NCI-H748 (cell line): ENCODE data around the gene CACTIN.
A peak's percentile ranks its signal among the peaks of the same experiment; 100 is the strongest.

ENCODE experiments used
- DNase-seq: peaks from one replicate; lab custom pipeline; 2025; ENCODE audit not compliant: unreplicated experiment; lab: John Stamatoyannopoulos, UW

Gene CACTIN

DNA sequence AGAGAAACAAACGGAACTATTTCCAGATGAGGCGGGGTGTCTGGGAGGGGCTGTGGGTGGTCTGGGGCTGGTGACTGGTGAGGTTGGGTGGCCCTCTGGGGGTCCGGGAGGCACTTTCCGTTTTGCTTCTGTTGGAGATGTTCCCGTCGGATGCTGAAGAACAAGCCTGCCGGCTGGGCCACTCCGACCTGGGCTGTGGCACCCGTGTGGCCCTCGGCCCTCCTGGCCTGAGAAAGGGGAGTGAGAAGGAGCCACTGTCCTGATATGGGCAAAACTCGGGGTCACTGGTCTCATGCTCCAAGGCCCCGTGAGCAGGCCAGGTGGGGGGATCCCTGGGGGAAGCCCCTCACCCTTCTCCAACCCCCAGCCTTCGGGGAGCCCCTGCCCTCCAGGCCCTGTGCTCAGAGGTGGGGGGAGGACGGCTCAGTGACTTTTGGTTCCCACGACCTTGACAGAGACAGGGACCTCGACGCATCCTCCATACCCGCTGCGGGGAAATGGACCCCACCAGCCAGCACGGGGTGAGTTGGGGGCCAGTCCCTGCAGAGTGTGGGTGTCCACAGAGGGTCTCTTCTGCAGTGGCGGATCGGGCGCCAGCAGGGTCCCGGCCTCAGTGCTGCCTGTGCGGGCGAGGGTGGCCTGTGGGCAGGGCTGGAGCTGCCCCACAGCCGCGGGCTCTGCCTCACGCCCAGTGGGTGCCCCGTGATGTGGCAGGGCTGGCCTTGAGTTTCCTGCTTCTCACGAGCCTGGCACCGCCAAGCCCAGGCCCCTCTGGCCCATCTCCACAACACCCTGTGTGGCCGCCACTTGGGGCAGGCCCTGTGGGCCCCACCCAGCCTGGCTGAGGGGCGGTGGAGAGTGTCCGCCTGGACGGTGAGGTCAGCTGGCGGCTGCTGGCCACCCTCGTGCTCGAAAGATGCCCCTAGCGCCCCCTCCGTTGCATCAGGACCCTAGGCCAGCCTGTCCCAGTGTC, 15.6 kb downstream of the CACTIN start:
- no peak for DNase-seq

DNA sequence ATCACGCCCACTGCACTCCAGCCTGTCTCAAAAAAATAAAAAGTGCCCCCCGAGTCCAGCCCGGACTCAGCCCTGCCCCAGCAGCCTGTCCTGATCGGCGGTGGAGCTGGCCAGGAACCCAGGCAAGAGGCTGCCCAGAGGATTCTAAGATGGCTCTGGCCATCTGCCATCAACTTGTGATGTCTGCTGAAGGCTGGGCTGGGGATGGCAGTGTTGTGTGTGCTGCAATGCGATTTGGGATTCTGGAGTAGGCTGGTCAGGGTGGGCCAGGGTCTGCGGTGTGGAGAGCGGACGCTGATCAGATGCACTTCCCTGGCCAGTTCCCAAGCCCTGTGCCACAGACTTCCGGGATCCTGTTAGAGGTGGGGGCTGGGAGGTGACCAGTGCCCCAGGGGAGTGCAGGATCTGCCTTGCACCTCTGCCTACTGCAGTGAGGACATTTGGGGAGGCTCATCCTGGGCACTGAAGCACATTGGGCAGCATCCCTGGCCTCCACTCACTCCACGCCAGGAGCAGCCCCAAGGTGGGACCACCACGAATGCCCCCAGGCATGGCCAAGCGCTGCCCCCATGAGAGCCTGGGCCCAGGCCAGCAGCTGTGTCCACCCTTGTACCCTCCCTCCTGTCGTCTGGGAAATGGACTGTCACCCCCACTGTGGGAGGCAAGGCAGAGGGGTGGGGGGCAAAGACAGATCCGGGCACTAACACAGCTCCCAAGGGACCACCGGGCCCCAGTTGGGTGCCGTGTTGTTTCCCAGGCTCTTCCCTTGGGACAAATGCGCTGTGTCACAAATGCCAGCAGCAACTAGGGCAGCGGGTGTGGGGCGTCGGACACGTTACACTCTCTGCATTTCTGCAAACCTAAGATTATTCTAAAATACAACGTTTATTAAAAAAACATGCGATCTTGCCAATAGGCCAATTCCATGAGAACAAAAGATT, 16.5 kb downstream of the CACTIN start:
- no peak for DNase-seq

DNA sequence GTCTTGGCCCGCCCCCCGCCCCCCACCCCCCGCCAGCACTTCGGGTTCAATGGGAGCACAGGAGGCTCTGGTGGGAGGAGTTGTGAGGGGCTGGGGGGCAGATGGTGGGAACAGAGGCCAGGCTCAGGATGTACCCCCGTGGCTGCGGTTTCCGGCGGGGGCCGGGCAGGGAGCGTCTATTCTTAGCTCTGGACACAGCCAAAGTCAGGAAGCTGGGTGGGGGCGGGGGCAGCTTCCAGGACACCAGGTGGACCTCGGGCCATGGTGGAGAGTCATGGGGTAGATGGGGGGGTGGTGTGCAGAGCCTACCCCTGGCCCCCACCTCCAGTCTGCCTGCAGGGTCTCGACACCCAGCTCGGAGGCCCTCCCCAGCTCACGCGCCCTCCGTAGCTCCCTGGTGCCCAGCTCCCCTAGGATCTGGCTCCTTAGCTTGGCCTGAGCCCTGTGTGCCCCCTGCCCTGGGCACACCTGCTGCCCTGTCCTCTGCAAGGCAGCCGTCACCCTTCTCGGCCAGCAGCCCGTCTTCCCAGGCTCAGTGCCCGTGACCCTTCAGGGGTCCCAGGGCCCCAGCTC, 17.8 kb downstream of the CACTIN start:
- no peak for DNase-seq

DNA sequence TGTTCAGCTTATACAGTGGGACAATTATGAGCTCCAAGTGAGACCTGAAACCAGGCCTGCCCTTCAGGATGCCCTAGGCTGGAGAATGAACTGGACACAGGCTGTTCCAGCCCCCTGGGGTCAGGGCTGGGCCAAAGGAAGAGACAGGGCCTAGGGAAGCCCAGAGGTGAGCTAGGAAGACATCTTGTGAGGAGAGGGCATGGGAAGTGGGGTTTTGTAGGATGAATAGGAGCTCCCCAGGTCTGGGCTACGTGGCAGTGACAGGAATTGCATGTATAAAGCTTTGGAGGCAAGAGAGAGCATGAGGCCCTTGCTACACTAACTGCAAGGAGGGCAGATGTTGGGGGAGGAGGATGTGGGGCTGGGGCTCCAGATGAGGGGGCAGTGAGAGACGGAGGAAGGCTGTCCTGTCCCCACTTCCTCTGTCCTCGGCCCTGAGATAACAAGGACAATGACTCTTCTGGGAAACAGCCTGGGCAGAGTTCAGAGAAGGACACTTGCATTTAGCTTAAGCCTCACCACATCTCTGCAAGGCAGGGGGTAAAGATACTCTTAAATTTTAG, 18.4 kb downstream of the CACTIN start:
- DNase-seq, result no peak

DNA sequence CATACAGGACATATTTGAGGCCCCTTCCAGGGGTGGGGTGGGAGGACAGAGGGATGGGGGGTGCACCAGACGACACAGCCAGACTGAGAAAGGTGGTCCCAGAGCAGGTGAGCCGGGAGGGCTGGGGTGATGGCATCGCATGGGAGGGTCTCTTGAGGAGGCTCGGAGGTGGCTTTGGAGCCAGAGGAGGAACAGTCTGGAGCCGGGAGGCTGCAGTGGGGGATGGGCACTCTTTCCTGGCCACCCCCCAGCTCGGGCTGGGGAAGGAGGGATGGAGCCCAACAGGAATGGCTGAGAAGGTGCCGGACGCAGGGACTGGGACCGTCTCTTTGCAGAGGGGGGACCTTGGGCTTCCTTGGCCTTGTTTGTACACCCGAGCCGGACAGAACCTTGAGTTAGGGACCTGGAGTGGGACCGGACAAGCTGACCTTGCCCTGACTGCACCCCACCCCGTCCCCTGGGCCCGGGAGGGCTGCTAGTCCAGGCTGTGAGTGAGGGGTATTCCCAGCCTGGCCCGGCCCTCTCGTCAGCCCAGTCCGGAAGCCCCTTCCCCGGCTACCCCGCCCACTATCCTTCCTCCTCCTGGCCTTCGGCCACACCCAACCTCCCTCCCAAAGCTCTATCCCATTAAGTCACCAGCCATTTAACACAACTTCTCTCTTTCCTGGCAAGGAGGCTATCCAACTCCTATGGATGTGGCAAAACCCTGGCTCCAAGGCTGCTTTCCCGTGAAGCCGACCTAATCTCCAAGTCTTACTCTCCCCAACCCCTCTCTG, 19.1 kb downstream of the CACTIN start:
- DNase-seq, result no peak

DNA sequence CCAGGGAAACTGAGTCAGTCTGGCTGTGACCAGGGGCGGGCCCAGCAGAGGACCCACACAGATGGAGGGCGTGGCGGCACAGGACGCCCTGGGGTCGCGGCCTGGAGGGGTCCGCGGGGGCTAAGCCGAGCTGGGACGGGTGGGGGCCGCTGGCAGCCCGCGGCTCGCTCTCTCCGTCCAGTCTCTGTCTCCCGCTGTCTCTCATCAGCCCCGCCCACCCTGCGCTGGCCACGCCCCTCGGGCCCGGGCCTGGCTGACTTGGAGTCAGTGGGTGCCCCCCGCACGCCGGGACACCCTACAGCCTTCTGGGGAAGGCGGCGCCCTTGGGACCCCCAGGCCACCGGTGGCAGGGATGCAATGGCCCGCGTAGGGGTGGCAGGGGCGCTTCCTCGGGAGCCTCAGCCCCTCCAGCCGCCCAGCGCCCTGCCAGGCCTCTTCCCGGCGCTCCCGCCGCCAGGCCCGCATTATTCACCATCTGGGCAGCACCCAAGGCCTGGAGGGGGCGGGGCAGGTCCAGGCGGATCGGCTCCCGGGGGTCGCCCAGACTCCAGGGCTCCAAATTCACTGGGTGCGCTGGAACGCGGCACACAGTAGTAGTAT, 19.8 kb downstream of the CACTIN start, which contains the start of gene TBXA2R:
TBXA2R (minus strand) TSS at position 186 of the 600 bp plus-strand sequence. CDS start 6,241 bp downstream, outside the sequence.
- peak; percentile 32 for DNase-seq

DNA sequence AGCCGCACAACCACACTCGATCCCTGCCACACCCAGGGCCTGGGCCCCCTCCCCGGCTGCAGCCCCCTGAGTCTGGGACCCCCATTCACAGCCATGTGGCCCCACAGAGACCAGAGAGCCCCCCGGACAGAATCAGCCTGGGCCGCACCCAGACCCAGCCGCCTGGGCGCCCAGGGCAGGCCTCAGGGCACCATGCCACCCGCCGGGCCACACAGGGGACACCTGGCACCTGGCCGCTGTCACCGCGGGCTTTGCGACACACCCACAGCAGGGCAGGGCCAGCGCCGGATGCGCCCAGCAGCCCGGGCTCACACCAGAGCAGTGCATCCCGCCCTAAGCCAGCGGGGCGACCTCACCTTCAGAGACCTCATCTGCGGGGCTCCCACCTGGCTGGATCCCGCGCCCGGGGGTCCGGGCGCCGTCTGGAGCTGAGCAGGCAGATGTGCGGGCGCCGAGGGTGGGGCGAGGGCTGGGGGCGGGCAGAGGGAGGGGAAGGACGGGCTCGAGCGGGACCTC, 20.4 kb downstream of the CACTIN start:
- DNase-seq, result peak; percentile 52

DNA sequence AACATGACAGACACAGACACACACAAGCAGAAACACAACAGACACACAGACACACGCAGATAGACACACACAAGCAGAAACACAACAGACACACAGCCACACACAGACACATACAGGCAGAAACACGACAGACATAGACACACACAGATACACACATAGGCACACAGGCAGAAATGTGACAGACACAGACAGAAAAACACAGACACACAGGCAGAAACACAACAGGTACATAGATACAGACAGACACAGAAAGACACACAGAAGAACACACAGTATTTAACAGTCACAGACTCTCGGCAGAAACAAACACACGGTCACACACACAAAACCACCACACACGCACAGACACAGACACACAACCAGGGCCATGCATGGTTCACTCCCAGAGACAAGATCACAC, 20.8 kb downstream of the CACTIN start:
- DNase-seq, result no peak

DNA sequence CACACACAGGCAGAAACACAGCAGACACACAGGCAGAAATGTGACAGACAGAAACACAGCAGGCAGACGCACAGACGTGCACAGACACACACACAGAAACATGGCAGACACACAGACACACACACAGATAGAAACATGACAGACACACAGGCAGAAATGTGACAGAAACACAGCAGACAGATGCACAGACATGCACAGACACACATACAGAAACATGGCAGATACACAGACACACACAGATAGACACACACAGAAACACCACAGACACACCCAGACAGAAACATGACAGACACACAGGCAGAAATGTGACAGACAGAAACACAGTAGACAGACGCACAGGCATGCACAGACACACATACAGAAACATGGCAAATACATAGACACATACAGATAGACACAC, 21.2 kb downstream of the CACTIN start:
- no peak for DNase-seq

DNA sequence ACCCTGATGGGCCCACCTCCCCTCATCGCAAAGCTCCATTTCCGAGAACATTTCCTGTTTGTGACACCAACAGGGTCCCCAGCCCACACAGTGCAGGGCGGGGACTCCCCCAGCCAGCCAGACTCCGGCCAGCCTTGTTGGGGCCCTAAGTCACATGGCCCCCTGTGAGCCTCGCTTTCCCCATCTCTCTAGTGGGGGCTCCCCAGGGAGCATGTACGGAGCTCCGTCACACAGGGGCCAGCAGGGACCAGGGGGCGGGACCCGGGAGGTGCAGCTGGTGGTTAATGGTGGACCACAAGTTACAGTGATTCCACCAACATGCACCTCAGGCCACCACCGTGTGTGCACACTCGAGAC, 21.6 kb downstream of the CACTIN start:
- DNase-seq, result no peak

DNA sequence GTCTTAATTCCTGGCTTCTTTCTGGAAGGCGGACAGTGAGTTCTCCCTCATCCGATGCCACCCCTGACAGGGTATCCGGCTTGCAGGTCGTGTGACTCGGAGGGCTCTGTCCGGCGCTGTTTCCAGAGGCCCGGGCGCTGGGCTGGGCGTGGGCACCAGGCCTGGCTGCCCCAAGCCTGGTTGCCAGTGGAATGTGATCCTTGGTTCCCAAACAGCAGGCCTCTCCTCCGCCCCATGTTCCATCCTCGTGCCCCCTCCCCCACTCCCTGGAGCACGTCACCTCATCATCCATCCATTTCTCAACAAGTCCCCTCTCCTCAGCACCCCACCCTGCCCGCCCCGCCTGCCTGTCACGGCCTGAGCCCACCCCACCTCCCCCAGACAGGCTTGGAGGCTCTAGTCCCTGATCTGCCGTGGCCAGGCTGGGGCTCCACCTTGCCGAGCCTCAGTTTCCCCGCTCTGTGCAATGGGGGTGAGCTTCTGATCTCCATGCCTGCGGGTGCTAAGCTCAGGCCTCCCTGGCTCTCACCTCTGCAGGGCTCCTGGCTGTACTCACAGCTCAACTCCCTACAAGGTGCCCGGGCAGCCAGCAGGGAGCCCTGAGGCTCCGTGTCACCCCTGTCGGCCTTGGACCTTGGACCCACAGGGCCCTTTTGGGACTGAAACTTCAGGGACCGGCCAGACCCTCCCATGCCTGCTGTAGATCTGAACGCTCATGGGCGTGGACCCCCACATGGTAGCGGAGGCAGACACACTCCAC, 22.2 kb downstream of the CACTIN start:
- no peak for DNase-seq

DNA sequence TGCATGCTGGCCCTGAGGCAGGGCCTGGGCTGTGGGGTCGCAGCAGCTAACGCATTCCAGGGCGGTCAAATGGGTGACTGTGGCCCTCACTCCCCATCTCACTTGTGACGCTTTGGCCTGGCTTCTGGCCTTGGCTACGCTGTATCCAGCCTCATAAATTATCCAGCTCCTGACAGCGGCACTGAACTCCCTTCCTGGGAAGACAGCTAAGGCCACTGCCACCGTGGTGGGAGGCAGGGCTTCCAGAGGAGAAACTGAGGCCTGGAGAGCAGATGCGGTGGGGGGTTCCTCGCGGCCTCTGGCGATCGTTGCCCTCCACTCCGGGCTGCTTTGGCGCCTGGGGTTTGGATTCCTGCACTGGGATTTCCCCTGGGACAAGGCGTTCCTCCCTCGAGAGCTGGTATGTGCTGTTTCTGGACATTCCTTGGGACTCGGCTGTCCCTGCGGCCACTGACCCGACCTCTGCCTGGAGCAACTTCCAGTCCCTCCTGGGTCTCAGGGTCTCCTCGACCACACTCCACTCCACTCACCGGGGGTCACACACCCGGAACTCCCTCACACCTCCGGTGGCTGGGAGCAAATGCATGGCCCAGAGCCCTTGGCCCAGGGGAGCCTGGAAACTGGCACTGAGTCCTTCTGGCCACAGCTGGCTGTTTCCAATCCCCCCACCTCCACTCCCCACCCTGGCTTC, 23.3 kb downstream of the CACTIN start:
- DNase-seq, result no peak

DNA sequence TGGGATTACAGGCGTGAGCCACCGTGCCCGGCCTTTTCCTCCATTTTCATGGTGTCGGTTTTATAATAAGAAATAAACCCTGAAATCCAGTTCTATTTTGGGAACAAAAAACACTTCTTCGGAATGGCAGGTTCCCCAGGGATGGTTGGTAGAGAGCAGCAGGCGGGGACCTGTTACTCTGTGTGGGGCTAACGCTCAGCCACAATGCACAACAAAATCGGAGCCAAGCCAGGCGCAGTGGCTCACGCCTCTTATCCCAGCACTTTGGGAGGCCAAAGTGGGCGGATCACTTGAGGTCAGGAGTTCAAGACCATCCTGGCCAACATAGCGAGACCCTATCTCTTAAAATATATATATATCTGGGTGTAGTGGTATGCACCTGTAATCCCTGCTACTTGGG, 25.6 kb downstream of the CACTIN start:
- DNase-seq, result no peak

DNA sequence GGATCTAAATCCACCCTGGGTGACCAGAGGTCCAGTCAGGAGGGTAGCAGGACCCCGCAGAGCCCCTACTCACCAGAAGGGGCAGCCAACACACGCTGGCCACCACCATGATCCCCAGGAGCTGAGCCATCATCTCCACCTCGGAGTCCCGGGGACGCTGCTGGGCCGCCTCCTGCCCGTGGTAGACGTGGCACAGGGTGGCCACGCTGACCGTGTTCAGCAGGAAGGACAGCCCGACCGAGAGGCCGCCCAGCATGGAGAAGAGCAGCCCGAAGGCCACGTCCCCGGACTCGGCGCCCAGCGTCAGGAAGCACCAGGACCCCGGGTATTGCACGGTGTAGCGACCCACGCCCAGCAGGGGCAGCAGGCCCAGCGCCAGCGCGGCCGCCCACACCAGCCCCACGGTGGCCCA, 26.8 kb downstream of the CACTIN start:
- no peak for DNase-seq

DNA sequence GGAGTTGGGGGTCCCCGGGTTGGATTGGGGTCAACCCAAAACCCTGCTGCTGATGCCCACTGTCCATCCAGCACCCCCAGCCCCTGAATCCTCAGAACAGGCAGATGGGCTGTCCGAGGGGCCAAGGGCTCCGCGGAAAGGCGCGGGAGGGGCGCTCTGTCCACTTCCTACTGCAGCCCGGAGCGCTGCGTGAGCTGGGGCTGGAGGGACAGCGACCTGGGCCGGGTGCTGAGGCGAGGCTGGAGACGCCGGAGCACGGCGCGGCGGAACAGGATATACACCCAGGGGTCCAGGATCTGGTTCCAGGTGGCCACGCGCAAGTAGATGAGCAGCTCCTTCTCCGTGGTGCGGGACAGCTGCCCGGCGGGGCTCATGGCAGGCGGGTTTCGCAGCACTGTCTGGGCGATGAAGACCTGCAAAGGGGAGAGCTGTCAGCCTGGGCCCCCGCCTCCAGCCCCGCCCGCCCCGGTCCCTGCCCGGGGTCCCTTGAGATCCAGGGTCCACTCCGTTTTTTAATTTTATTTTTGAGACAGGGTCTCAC, 31.0 kb downstream of the CACTIN start:
- DNase-seq, result no peak

DNA sequence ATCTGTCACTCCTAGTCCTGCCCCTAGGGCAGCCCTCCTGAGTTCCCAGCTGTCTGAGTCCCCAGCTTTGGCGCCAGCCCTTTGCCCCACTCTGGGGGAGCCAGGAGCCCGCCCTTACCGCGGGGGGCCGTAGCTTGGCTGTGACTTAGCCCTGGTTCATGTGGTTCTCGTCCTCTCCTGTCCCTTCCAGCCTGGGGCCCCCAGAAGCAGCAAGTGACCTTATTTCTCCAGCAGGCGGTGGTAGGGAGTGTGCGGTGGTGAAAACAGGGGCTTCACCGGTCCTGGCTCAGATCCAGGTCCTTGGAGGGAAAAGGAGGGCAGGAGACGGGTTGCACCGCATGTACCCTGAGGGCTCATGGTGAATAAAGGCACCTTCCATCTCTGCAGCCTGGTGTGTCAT, 33.4 kb downstream of the CACTIN start:
- no peak for DNase-seq

DNA sequence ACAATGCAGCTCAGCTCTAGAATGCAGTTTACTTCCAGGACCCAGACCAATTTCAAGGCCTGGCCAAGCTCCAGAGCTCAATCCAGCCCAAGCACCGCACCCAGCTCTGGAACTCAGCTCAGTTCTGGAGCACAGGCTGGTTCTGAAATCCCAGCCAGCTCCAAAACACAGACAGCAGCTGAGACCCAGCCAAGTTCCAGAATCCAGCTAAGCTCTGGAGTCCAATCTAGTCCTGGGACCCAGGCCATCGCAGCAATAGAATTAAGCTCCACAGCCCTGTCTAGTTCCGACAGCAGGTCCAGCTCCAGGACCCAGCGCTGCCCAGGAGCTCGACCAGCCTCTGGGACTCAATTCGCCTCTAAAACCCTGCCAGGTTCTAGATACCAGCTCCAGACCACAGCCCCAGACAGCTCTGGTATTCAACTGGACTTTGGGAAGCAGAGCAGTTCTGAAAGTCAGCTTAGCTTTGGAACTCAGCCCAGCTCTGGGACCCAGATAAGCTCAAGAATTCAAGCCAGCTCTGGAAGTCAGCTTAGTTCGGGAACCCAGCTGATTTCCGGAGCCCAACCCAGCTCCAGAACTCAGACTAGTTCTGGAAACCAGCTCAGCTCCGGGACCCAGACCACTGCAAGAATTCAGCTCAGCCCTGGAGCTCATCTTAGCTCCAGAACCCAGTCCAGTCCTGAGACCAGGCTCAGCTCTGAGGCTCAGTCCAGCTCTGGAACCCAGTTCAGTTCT, 34.5 kb downstream of the CACTIN start:
- DNase-seq, result no peak
